ENCODE results near the gene VRK2. TPM values are rescaled to one million over a fixed set of nuclear protein-coding genes. Genes with fewer than 3 reads are reported as not detected.

Gene VRK2
- total RNA-seq, 1 experiment from 2014 or later, result 42.8 TPM

GRCh38 chr2:58203018-58203417, 156.4 kb downstream of the VRK2 start:
- Histone ChIP-seq H3K4me2 (no peak overlapping the region), H3K27ac (no peak overlapping the region), H3F3A (ENCODE audit: insufficient read depth, low read depth) (no peaks in the 10 kb centered on the region), H3K27me3 (ENCODE audit: insufficient read depth, low read depth) (no peaks in the 10 kb centered on the region), H3K9me3 (ENCODE audit: insufficient read depth, low read depth) (no peaks in the 10 kb centered on the region), H3K4me1 (replicated peaks; ENCODE audit: insufficient read depth) (no peaks in the 10 kb centered on the region), H2AFZ (no peak overlapping the region), H3K9me2 (ENCODE audit: insufficient read depth) (no peaks in the 10 kb centered on the region), H3K36me3 (ENCODE audit: low read depth) (peaks cover 28% of the 10 kb centered on the region), H3K79me2 (ENCODE audit: low read depth) (no peaks in the 10 kb centered on the region), H3K4me3 (no peak overlapping the region), H4K20me1 (ENCODE audit: insufficient read depth) (no peaks in the 10 kb centered on the region)
- POLR2A ChIA-PET (ENCODE audit: unreplicated experiment), result no interaction called here
- CTCF ChIA-PET, result no interaction called here
- DNase-seq, result no peak
- no peak for TF ChIP-seq EZH2 (IDR thresholded peaks at IDR 0.05; ENCODE audit: low read depth)
- TF ChIP-seq CTCF (conservative IDR thresholded peaks at IDR 0.05), result no peak
- intact Hi-C loops (cut with micrococcal nuclease; ENCODE audit: unreplicated experiment), result loop anchor here (5.0 kb wide), 1 partner anchor 41 kb away; no protein-coding TSS in a partner anchor
- BruUV-seq (replicated peaks), result no TSS peak

GRCh38 chr2:58204195-58204959, 157.8 kb downstream of the VRK2 start:
- Histone ChIP-seq H3K27ac (no peak overlapping the region), H4K20me1 (ENCODE audit: insufficient read depth) (no peaks in the 10 kb centered on the region), H3K36me3 (ENCODE audit: low read depth) (peaks cover 36% of the 10 kb centered on the region), H3K4me2 (no peak overlapping the region), H3F3A (ENCODE audit: insufficient read depth, low read depth) (no peaks in the 10 kb centered on the region), H3K9me2 (ENCODE audit: insufficient read depth) (no peaks in the 10 kb centered on the region), H3K27me3 (ENCODE audit: insufficient read depth, low read depth) (no peaks in the 10 kb centered on the region), H2AFZ (no peak overlapping the region), H3K9me3 (ENCODE audit: insufficient read depth, low read depth) (no peaks in the 10 kb centered on the region), H3K4me3 (no peak overlapping the region), H3K79me2 (ENCODE audit: low read depth) (no peaks in the 10 kb centered on the region), H3K4me1 (replicated peaks; ENCODE audit: insufficient read depth) (no peaks in the 10 kb centered on the region)
- no peak for DNase-seq
- BruUV-seq (replicated peaks), result no TSS peak
- intact Hi-C loops (cut with micrococcal nuclease; ENCODE audit: unreplicated experiment), result loop anchor here (5.0 kb wide), 1 partner anchor 42 kb away; no protein-coding TSS in a partner anchor
- POLR2A ChIA-PET (ENCODE audit: unreplicated experiment), result no interaction called here
- TF ChIP-seq EZH2 (IDR thresholded peaks at IDR 0.05; ENCODE audit: low read depth) (no peak), CTCF (conservative IDR thresholded peaks at IDR 0.05) (no peak)
- CTCF ChIA-PET, result no interaction called here

GRCh38 chr2:58206785-58207184, 160.2 kb downstream of the VRK2 start:
- Histone ChIP-seq H3K79me2 (ENCODE audit: low read depth) (no peaks in the 10 kb centered on the region), H3K9me2 (ENCODE audit: insufficient read depth) (no peaks in the 10 kb centered on the region), H3K36me3 (ENCODE audit: low read depth) (peaks cover 50% of the 10 kb centered on the region), H3K27me3 (ENCODE audit: insufficient read depth, low read depth) (no peaks in the 10 kb centered on the region), H3F3A (ENCODE audit: insufficient read depth, low read depth) (no peaks in the 10 kb centered on the region), H3K4me1 (replicated peaks; ENCODE audit: insufficient read depth) (no peaks in the 10 kb centered on the region), H4K20me1 (ENCODE audit: insufficient read depth) (no peaks in the 10 kb centered on the region), H3K4me3 (no peak overlapping the region), H3K27ac (no peak overlapping the region), H2AFZ (no peak overlapping the region), H3K9me3 (ENCODE audit: insufficient read depth, low read depth) (no peaks in the 10 kb centered on the region), H3K4me2 (no peak overlapping the region)
- DNase-seq, result no peak
- CTCF ChIA-PET, result no interaction called here
- BruUV-seq (replicated peaks), result no TSS peak
- TF ChIP-seq CTCF (conservative IDR thresholded peaks at IDR 0.05) (no peak), EZH2 (IDR thresholded peaks at IDR 0.05; ENCODE audit: low read depth) (no peak)
- intact Hi-C loops (cut with micrococcal nuclease; ENCODE audit: unreplicated experiment), result no loop called here
- POLR2A ChIA-PET (ENCODE audit: unreplicated experiment), result interaction anchor here (0.6 kb wide), 1 partner anchor 446 kb away, joined by 7 read pairs; no protein-coding TSS in a partner anchor

All from PC-9 (cell line).